Activated CD4-positive, alpha-beta T cell treated with anti-CD3 and anti-CD28 coated beads, Interleukin-2, amount 10 ng/mL, durations not matched to agents 7 days and 5 days (primary cell): ENCODE measurements around the gene EDN2. TPM values are rescaled to one million over a fixed set of nuclear protein-coding genes. Genes with fewer than 3 reads are reported as not detected.

Source experiments
- CTCF ChIA-PET: fragments of 350-600 bp; sonication (Branson Sonifier 250); formaldehyde crosslinking; loops from one replicate; lab custom pipeline; 2021; ENCODE audit warnings: antibody characterized with exemption; lab: Charles Lee
- POLR2A ChIA-PET: fragments of 350-600 bp; sonication (Branson Sonifier 250); formaldehyde crosslinking; loops from one replicate; lab custom pipeline; 2021; ENCODE audit warnings: antibody characterized with exemption; lab: Charles Lee
- DNase-seq: peaks from one replicate; pipeline ENCODE4 v3.0.0-alpha.2; 2020
- H3K27ac Mint-ChIP-seq: one replicate; pipeline ENCODE4 v1.8.0; 2021; ENCODE audit warnings: mild to moderate bottlenecking, moderate library complexity, mixed read lengths
- H3K27me3 Mint-ChIP-seq: one replicate; pipeline ENCODE4 v1.8.0; 2021; ENCODE audit warnings: mixed read lengths
- H3K36me3 Mint-ChIP-seq: one replicate; pipeline ENCODE4 v1.8.0; 2021; ENCODE audit warnings: low read depth, mixed read lengths
- H3K4me1 Mint-ChIP-seq: one replicate; pipeline ENCODE4 v1.8.0; 2021; ENCODE audit warnings: mixed read lengths
- H3K4me3 Mint-ChIP-seq: one replicate; pipeline ENCODE4 v1.8.0; 2021; ENCODE audit warnings: mild to moderate bottlenecking, moderate library complexity, mixed read lengths
- H3K9me3 Mint-ChIP-seq: one replicate; pipeline ENCODE4 v1.8.0; 2021; ENCODE audit warnings: mixed read lengths
- total RNA-seq, 2 experiments: library from RNA; stranded (reverse); gene quantifications; one replicate each; pipeline ENCODE4 v1.2.3, GENCODE V29; 2021

Gene EDN2
- total RNA-seq = not detected

- Mint-ChIP-seq H3K27me3 (peaks cover 20% of the 10 kb centered on the region), H3K4me3 (no peak within 1 kb of the TSS), H3K27ac (no peak within 1 kb of the TSS), H3K9me3 (no peaks in the 10 kb centered on the region), H3K4me1 (peaks cover 2% of the 10 kb centered on the region), H3K36me3 (no peaks in the 10 kb centered on the region)
- ChIA-PET POLR2A (no interaction called here), CTCF (interaction anchor here (0.9 kb wide), 1 partner anchor 33 kb away, joined by 3 read pairs; no protein-coding TSS in a partner anchor)
- DNase-seq = no peak
Observed at GRCh38 chr1:41484402-41485241, at the start of gene EDN2. EDN2 (minus strand) TSS chr1:41484683; CDS start chr1:41484601, 82 bp downstream.

GRCh38 chr1:41533731-41534080, 49.2 kb upstream of the EDN2 start:
- Mint-ChIP-seq H3K27me3 (no peaks in the 10 kb centered on the region), H3K4me3 (no peak overlapping the region), H3K4me1 (no peaks in the 10 kb centered on the region), H3K27ac (no peak overlapping the region), H3K36me3 (peaks cover 12% of the 10 kb centered on the region), H3K9me3 (peaks cover 4% of the 10 kb centered on the region)
- CTCF ChIA-PET = interaction anchor here (1.7 kb wide), 1 partner anchor 14 kb away, joined by 4 read pairs; no protein-coding TSS in a partner anchor
- POLR2A ChIA-PET = no interaction called here
- DNase-seq = no peak

- Mint-ChIP-seq H3K9me3 (peaks cover 4% of the 10 kb centered on the region), H3K27me3 (no peaks in the 10 kb centered on the region), H3K4me3 (no peak overlapping the region), H3K36me3 (peaks cover 12% of the 10 kb centered on the region), H3K4me1 (no peaks in the 10 kb centered on the region), H3K27ac (no peak overlapping the region)
- ChIA-PET POLR2A (no interaction called here), CTCF (interaction anchor here (1.4 to 1.7 kb wide), 2 partner anchors 13 to 41 kb away, joined by 4 read pairs; no protein-coding TSS in a partner anchor)
- DNase-seq = no peak
Observed at GRCh38 chr1:41533016-41533730, 48.7 kb upstream of the EDN2 start.

DNA sequence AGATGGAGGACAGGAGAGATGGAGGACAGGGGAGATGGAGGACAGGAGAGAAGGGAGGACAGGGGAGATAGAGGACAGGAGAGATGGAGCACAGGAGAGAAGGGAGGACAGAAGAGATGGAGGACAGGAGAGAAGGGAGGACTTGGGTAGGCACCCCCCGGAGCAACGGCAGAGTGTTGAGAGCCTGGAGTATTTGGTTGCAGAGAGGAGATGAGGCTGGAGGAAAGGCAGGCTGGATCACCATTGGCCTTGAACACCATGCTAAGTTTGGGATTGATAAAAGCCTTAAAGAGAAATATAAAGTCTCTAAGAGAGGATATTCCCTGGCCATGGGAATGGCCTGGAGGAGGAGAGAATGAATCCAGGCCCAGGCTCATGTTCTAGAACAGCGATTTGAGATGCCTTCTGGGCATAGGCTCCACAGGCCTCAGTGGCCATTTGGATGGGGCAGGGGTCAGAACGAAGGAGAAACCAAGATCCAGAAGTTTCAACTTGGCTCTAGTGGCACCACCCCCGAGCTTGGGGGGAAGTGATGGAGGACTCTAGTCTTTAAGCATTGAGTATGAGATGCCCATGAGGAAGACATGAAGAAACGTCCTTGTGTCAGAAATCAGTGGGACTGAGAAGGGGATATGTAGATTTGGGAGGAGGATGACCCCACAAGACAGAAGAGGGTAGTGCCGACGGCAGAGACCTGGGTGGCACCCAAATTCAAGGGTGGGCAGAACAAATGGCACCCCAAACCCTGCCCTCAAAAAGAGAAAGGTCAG, 47.9 kb upstream of the EDN2 start:
- no peak for DNase-seq

GRCh38 chr1:41530411-41530810, 45.9 kb upstream of the EDN2 start:
- H3K27me3 Mint-ChIP-seq = no peaks in the 10 kb centered on the region

More for the DNA sequence above, 47.9 kb upstream of the EDN2 start:
- CTCF ChIA-PET = interaction anchor here (1.4 to 1.7 kb wide), 2 partner anchors 12 to 42 kb away, joined by 4 read pairs; no protein-coding TSS in a partner anchor
- Mint-ChIP-seq H3K27ac (no peak overlapping the region), H3K9me3 (peaks cover 4% of the 10 kb centered on the region), H3K36me3 (peaks cover 12% of the 10 kb centered on the region), H3K27me3 (no peaks in the 10 kb centered on the region), H3K4me1 (no peaks in the 10 kb centered on the region), H3K4me3 (no peak overlapping the region)
- POLR2A ChIA-PET = no interaction called here

DNA sequence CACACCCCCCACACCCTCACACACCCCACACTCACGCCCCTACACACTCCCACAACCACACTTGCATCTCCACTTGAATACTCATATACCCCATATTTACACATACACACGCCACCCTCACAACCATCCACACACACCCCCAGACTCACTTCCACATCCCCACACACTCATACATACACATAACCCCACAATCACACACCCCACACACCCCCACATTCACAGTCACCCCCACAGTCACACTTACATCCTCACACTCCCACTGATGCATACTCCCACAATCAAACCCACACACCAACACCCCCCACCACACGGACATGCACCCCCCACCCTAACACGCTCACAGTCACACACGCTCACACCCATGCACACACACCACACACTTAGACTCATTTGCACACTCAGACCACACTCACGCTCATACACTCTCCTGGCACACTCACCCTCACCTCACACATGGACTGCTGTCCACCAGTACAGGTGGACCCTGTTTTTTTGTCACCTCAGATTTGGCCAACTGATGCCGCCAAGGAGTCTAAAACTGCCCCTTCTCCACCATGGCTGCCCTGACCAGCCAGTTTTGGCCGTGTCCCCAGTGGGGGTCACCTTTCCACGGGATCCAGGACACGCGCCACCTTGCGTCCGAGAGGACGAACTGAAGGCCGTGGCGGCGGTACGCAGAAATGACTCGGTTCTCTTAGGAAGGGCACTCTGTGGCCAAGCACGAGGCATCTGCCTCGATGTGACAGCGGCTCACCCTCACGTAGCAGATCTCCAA, 45.3 kb upstream of the EDN2 start:
- Mint-ChIP-seq H3K4me1 (no peaks in the 10 kb centered on the region), H3K36me3 (peaks cover 12% of the 10 kb centered on the region), H3K27me3 (no peaks in the 10 kb centered on the region), H3K4me3 (no peak overlapping the region), H3K9me3 (peaks cover 4% of the 10 kb centered on the region), H3K27ac (no peak overlapping the region)
- ChIA-PET CTCF (no interaction called here), POLR2A (no interaction called here)
- DNase-seq = no peak

More at GRCh38 chr1:41530411-41530810, 45.9 kb upstream of the EDN2 start:
- ChIA-PET CTCF (no interaction called here), POLR2A (no interaction called here)
- peaks cover 4% of the 10 kb centered on the region for H3K9me3 Mint-ChIP-seq
- peaks cover 12% of the 10 kb centered on the region for H3K36me3 Mint-ChIP-seq
- DNase-seq = no peak
- no peak overlapping the region for H3K4me3 Mint-ChIP-seq
- H3K4me1 Mint-ChIP-seq = no peaks in the 10 kb centered on the region
- H3K27ac Mint-ChIP-seq = no peak overlapping the region

DNA sequence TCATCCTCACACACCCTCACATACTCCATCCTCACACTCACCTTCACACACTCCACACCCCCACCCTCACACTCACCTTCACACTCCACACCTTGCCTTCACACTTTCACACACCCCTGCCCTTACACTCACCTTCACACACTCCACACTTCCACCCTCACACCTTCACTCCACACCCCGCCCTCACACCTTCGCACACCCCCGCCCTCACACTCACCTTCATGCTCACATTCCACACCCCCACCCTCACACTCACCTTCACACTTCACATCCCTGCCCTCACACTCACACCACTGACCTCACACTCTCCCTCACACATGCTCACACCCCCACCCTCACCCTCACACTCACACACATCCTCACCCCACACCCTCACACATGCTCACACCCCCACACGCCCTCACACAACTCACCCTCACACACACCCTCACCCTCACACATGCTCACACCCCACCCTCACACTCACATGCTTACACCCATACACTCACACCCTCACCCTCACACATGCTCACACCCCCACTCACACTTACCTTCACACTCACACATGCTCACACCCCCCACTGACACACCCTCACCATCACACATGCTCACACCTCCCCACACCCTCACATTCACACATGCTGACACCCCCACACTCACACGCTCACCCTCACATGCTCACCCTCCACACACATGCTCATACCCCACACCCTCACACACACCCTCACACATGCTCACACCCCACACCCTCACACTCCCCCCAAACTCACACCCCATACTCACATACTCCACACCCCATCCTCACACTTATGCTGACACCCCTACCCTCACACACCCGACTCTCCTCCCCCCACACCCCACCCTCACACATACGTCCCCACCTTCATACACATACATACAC, 44.5 kb upstream of the EDN2 start:
- Mint-ChIP-seq H3K4me3 (no peak overlapping the region), H3K36me3 (peaks cover 12% of the 10 kb centered on the region), H3K4me1 (no peaks in the 10 kb centered on the region), H3K27ac (no peak overlapping the region), H3K9me3 (peaks cover 4% of the 10 kb centered on the region), H3K27me3 (no peaks in the 10 kb centered on the region)
- DNase-seq = no peak
- CTCF ChIA-PET = no interaction called here
- POLR2A ChIA-PET = no interaction called here

DNA sequence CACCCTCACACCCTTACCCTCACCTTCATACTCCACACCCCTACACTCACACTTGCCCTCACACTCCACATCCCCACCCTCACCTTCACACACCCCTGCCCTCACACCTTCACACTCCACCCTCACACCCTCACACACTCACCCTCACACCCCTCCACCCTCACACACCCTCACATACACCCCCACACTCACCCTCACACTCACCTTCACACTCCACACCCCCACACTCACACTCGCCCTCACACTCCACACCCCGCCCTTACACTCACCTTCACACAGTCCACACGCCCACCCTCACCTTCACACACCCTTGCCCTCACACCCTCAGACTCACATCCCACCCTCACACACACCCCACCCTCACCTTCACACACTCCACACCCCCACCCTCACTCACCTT, 43.6 kb upstream of the EDN2 start:
- Mint-ChIP-seq H3K9me3 (peaks cover 4% of the 10 kb centered on the region), H3K4me3 (no peak overlapping the region), H3K4me1 (no peaks in the 10 kb centered on the region), H3K36me3 (peaks cover 12% of the 10 kb centered on the region), H3K27me3 (no peaks in the 10 kb centered on the region), H3K27ac (no peak overlapping the region)
- ChIA-PET CTCF (no interaction called here), POLR2A (no interaction called here)
- DNase-seq = no peak

- Mint-ChIP-seq H3K27ac (no peak overlapping the region), H3K36me3 (peaks cover 12% of the 10 kb centered on the region), H3K27me3 (no peaks in the 10 kb centered on the region), H3K9me3 (peaks cover 4% of the 10 kb centered on the region), H3K4me3 (no peak overlapping the region), H3K4me1 (no peaks in the 10 kb centered on the region)
- CTCF ChIA-PET = no interaction called here
- DNase-seq = no peak
- POLR2A ChIA-PET = no interaction called here
Observed at GRCh38 chr1:41526956-41527561, 42.6 kb upstream of the EDN2 start.

DNA sequence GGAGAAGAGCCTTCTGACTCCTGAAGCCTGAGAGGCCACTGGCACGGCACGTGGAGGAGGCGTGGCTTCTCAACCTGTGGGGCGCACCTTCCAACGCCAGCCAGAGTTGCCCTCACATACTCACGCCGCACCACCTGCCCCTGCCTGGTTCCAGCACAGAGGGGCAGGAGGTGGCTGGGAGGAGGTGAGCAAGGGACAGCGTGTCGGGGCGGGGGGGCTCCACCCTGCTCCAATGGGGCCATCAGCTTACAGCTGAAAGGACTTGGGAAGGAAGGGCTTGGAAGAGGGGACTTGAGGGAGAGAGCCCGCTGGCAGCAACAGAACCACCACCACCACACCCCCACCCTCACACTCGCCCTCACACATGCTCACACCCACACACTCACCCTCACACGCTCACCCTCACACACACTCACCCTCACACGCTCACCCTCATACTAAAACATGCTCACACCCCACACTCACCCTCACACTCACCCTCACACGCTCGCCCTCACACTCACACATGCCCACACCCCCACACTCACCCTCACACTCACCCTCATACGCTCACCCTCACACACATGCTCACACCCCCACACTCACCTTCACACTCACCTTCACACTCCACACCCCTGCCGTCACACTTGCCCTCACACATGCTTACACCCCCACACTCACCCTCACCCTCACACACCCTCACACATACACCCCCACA, 41.6 kb upstream of the EDN2 start:
- no peaks in the 10 kb centered on the region for H3K4me1 Mint-ChIP-seq
- H3K4me3 Mint-ChIP-seq = no peak overlapping the region

More for the DNA sequence above, 41.6 kb upstream of the EDN2 start:
- Mint-ChIP-seq H3K27me3 (no peaks in the 10 kb centered on the region), H3K9me3 (peaks cover 4% of the 10 kb centered on the region), H3K36me3 (peaks cover 11% of the 10 kb centered on the region), H3K27ac (no peak overlapping the region)
- no peak for DNase-seq
- CTCF ChIA-PET = no interaction called here
- POLR2A ChIA-PET = no interaction called here
